CD4-positive, alpha-beta T cell treated with Interleukin-21 for 1 hour (primary cell): Measurements from ENCODE around the gene ABCA2.

Experiments
- DNase-seq: peaks from one replicate; pipeline ENCODE4 v3.0.0-alpha.2; 2020

The ABCA2 gene

DNA sequence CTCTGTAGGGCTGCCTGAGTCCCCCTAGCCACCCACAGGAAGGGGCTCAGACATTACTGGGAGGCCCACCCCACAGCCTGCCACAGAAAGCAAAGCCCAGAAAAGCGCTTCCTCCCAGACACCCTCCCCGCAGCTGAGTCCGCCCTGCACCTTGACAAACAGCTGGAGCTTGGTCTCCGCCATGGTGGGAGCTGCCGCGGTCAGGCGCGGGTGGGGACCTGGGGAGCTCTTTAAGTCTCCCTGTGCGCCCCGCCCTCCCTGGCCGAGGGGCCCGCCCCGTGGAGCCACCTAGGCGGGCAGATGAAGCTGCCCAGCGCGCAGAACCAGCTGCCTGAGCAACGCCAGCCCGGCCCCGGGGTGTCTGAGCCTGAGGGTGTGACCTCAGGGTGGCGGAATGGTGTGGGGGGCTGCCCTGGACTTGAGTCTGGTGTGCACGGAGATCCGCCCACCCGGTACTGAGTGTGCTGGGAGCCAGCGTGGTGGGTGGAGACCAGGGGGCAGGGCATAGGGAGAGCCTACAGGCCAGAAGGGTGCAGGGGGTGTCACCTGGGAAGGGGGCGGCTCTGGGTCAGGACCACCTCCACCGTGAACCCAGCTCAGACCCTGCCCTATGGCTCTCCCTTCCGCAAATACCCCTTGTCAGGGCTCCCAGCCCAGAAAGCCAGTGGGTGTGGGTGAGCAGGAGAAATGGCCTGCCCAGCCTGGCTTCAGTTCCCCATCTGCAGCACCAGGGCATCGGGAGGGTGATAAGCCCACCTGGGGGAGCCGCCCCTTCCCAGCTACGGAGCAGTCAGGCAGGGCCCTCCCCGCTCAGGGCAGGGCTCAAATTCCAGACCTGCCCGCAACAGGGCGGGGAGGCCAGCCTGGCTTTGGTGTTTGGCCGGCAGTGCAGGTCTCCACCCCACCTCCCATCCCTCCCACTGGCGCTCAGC, 31.4 kb downstream of the ABCA2 start, which contains the start of gene CLIC3:
TSS of gene CLIC3 (minus strand) at position 208 of the 932 bp plus-strand sequence. CDS start at position 183, 25 bp downstream.
- DNase-seq: peak; percentile 66

DNA sequence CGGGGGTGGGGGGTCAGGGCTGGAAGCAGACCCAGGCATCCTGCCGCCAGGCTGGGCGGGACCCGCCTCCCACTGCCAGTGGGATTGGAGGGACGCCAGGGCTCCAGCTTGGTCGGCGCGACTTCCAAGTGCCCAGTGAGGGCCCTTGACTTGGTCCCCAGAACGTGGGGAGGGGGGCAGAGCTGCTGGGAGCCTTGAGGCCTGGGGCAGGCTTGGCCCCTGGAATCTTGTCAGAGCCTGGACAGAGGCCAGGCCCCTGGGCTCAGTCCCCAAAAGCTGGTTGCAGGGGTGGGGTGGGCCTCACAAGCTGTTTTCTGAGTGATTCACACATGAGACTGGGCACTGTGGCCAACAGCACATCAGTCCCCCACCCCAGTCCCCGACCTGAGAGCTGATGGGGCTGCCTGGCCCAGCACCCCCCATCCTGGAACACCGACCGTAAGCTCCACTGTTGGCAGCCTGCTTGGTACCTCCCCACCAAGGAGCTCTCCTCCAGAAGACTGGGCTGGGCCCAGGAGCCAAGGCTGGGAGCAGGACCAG, 32.2 kb downstream of the ABCA2 start:
- DNase-seq: no peak

- DNase-seq: no peak
Observed at GRCh38 chr9:136995362-136995761, 32.7 kb downstream of the ABCA2 start.

GRCh38 chr9:136994888-136995230, 33.2 kb downstream of the ABCA2 start:
- DNase-seq: no peak

GRCh38 chr9:136994180-136994887, 33.7 kb downstream of the ABCA2 start:
- DNase-seq: no peak

DNA sequence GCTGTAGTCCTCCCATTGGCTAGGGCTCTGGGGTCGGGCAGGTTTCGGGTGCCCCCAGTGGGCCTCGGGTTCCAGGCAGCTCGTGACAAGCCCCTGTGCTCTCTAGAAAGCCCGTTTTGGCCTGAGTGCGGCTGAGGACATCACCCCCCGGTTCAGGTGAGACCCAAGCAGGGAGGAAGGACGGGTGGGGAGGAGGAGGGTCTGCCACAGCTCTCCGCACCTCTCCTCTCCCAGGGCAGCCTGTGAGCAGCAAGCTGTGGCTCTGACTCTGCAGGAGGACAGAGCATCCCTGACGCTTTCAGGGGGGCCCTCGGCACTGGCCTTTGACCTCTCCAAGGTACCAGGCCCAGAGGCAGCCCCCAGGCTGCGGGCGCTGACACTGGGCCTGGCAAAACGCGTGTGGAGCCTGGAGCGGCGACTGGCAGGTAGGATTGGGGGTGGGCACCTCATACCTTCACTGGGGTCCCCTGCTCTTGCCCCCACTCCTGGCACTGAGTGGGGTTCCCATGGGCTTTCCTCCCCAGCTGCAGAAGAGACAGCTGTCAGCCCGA, 35.1 kb downstream of the ABCA2 start:
- no peak for DNase-seq

DNA sequence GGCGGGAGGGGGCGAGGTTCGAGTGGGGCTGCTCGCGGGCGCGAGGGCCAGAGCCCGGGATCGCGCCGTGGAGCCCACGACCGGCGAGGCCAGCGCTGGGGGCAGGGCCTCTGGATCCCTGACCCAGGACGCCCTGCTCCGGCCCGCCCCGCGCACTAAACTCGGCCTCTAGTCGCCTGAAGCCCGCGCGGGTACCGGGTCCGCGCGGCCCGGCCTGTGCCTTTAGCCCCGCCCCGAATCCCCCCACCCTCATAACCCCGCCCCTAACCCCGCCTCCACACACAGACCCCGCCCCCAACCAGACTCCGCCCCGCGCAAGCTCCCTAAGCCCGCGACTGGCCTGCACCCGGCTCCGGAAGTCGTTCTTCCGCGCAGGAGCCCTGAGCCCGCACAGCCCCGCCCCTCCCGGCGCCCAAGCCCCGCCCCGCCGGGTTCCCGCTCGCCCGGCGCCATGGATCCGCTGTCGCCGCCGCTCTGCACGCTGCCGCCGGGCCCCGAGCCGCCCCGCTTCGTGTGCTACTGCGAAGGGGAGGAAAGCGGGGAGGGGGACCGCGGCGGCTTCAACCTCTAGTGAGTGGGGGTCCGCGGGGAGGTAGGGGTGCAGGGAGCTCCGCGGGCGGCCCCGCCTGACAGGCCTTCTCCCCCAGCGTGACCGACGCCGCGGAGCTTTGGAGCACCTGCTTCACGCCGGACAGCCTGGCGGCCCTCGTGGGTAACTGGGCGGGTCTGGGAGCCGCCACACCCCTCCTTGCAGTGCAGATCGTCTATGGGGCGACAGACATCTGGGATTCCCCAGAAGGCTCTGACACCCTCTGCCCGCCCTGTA, 35.8 kb downstream of the ABCA2 start, which contains the start of gene PAXX:
TSS of gene PAXX (plus strand) at position 430 of the 826 bp plus-strand sequence. CDS start at position 452, 22 bp downstream.
- peak; percentile 94 for DNase-seq

GRCh38 chr9:136990242-136990911, 37.7 kb downstream of the ABCA2 start:
- DNase-seq: no peak

DNA sequence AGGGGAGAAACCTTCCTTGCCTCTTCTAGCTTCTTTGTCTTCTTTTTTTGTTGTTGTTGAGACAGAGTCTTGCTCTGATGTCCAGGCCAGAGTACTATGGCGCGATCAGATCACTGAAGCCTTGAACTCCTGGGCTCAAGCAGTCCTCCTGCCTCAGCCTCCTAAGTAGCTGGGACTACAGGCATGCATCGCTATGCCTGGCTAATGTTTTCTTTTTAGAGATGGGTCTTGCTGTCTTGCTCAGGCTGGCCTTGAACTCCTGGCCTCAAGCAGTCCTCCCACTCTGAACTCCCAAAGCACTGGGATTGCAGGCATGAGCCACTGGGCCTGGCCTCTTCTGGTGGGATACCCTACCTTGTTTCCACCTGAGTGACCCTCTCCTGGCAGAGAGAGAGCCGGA, 39.2 kb downstream of the ABCA2 start:
- no peak for DNase-seq

DNA sequence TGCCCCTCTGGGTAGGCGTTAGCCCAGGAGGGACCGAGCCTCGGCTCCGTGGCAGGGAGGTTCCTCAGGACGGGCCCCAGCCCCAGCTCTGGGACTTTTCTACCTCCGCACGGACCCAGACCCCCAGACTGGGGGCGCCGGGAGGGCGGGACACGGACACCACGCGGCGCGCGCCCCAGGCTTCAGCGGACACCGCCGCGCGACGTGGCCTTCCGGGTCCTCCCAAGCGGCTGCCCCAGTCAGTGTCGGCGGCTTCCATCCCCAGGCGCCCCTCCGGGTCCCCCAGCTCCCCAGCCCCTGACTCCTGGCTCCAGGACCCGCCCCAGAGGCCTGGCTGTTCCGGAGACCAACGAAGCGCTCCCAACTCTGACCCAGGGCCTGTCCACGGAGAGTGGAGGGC, 42.2 kb downstream of the ABCA2 start:
- no peak for DNase-seq

- DNase-seq: no peak
Observed at GRCh38 chr9:136985027-136985602, 42.9 kb downstream of the ABCA2 start.

GRCh38 chr9:136984464-136985026, 43.5 kb downstream of the ABCA2 start:
- DNase-seq: no peak

GRCh38 chr9:136983656-136984314, 44.3 kb downstream of the ABCA2 start:
- DNase-seq: no peak

- no peak for DNase-seq
Observed at GRCh38 chr9:136983167-136983566, 44.9 kb downstream of the ABCA2 start.

DNA sequence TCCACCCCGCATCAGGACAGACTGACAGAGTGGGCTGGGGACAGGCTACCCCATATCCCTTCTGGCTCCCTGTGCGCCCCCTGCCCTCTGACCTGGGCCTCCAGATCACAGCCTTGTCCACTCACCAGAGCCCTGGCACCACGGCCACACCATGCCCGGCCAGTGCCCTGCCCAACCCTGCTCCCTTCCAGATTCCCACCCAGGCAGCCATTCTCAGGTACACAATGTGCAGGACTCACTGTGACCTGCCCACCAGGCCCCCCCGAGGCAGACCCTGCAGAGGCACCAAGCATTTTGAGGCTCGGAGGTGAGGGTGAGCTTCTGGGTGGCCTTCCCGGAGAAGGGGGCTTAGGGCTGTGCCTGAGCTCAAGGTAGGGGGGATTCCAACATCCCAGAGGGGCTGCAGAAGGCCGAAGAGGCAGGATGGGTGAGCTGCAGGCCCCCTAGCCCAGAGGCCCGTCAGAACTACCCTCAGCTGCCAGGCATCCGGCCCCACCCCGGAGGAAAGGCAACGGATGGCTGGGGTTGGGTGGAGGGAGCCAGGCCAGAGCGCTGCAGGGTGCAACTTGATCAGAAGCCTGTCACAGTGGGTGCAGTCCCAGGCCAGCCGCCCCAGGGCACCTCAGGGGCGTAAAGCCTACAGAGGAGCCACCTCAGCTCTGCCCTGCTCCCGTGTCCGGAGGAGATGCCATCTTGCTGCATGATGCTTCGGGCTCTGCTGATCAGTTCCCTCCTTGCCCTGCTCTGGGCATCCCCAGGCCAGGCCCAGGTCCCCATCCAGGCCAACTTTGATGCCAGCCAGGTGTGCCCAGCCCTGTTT, 45.6 kb downstream of the ABCA2 start, which contains the start of gene LCNL1:
TSS of gene LCNL1 (plus strand) at position 762 of the 820 bp plus-strand sequence. CDS start 594 bp downstream, outside the sequence.
- DNase-seq: no peak

GRCh38 chr9:136981588-136982231, 46.3 kb downstream of the ABCA2 start:
- DNase-seq: no peak

- no peak for DNase-seq
Observed at GRCh38 chr9:136980669-136981478, 47.2 kb downstream of the ABCA2 start.
